ENCODE measurements around the gene EREG. TPM values are rescaled to one million over a fixed set of nuclear protein-coding genes. Genes with fewer than 3 reads are reported as not detected.

Gene EREG
- polyA plus RNA-seq, 1 of the 3 experiments (the other 2 are of a cell fraction), result not detected

DNA sequence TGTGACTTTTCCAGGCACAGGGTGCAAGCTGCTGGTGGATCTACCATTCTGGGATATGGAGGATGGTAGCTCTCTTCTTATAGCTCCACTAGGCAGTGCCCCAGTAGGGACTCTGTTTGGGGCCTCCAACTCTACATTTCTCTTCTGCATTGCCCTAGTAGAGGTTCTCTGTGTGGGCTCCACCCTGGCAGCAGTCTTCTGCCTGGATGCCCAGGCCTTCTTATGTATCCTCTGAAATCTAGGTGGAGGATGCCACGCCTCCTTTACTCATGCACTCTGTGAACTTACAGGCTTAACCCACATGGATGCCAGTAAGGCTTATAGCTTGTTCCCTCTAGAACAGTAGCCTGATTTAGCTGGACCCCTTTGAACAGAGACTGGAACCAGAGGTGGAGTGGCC is 20.9 kb upstream of the EREG start (continued):
- TF ChIP-seq, protein P1, sequence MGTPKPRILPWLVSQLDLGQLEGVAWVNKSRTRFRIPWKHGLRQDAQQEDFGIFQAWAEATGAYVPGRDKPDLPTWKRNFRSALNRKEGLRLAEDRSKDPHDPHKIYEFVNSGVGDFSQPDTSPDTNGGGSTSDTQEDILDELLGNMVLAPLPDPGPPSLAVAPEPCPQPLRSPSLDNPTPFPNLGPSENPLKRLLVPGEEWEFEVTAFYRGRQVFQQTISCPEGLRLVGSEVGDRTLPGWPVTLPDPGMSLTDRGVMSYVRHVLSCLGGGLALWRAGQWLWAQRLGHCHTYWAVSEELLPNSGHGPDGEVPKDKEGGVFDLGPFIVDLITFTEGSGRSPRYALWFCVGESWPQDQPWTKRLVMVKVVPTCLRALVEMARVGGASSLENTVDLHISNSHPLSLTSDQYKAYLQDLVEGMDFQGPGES (IDR thresholded peaks at IDR 0.05; ENCODE audit: low read depth, low read length), result no peak
- TF ChIP-seq RXRA (IDR thresholded peaks at IDR 0.05; ENCODE audit: borderline replicate concordance, low read depth) (no peak), NRF1 (IDR thresholded peaks at IDR 0.05; ENCODE audit: low read depth, low read length) (no peak), SIN3A (IDR thresholded peaks at IDR 0.05; ENCODE audit: borderline replicate concordance, low read depth, low read length) (no peak)

DNA sequence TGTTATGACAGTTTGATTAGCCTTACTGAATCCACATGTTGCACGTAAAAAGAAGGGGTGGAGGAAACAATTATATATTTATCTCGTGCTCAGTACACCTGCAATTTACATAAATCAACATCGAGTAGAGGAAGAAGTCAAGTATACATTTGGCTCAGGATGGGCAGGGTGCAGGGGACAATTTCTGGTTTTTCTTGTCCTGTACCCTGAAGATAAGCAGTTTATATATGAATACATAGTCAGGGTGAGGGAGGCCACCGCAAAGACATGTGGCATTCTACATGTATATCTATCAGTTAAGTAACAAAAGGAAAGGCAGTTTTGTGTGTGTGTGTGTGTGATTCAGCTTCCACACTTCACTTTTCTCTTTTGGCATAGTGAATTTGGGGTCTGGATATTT is 11.1 kb upstream of the EREG start:
- no peak for DNase-seq
- no peaks in the 10 kb centered on the region for H3K9me3 ChIP-seq
- no peak overlapping the region for H3K27ac ChIP-seq (ENCODE audit: low read depth in 2 of 2, low read length in 1 of 2)
- no peak for TF ChIP-seq REST (IDR thresholded peaks at IDR 0.05; ENCODE audit: low read depth, low read length)
- TF ChIP-seq, protein P2, sequence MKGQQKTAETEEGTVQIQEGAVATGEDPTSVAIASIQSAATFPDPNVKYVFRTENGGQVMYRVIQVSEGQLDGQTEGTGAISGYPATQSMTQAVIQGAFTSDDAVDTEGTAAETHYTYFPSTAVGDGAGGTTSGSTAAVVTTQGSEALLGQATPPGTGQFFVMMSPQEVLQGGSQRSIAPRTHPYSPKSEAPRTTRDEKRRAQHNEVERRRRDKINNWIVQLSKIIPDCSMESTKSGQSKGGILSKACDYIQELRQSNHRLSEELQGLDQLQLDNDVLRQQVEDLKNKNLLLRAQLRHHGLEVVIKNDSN (IDR thresholded peaks at IDR 0.05; ENCODE audit: borderline replicate concordance, low read depth), result no peak
- TF ChIP-seq, protein P3, sequence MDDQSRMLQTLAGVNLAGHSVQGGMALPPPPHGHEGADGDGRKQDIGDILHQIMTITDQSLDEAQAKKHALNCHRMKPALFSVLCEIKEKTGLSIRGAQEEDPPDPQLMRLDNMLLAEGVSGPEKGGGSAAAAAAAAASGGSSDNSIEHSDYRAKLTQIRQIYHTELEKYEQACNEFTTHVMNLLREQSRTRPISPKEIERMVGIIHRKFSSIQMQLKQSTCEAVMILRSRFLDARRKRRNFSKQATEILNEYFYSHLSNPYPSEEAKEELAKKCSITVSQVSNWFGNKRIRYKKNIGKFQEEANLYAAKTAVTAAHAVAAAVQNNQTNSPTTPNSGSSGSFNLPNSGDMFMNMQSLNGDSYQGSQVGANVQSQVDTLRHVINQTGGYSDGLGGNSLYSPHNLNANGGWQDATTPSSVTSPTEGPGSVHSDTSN (IDR thresholded peaks at IDR 0.05), result no peak
- no peak for TF ChIP-seq EZH2phosphoT487 (IDR thresholded peaks at IDR 0.05; ENCODE audit: borderline replicate concordance, low read depth)
- TF ChIP-seq RFX5 (IDR thresholded peaks at IDR 0.05; ENCODE audit: low read length), result no peak
- no peak for TF ChIP-seq ELF1 (IDR thresholded peaks at IDR 0.05)
- POLR2A ChIA-PET, result no interaction called here
- H2AFZ ChIP-seq (ENCODE audit: low read depth), result no peak overlapping the region
- no peaks in the 10 kb centered on the region for H3K4me1 ChIP-seq (ENCODE audit: control insufficient read depth in 1 of 2, insufficient read depth in 2 of 2, low read depth in 1 of 2, low read length in 1 of 2)
- no peaks in the 10 kb centered on the region for H3F3A ChIP-seq (replicated peaks; ENCODE audit: insufficient read depth)
- no peak overlapping the region for H3K9ac ChIP-seq
- H3K27me3 ChIP-seq (ENCODE audit: insufficient read depth), result no peaks in the 10 kb centered on the region; the same call in 1 of the 2 replicates
- no peaks in the 10 kb centered on the region for H3K9me2 ChIP-seq
- no peaks in the 10 kb centered on the region for H4K20me1 ChIP-seq (ENCODE audit: insufficient read depth)
- no peak overlapping the region for H3K4me2 ChIP-seq
- CTCF ChIA-PET, result interaction anchor here (1.0 kb wide), 1 partner anchor 33 kb away, joined by 3 read pairs; no protein-coding TSS in a partner anchor
- WGBS (ENCODE audit: low lambda C conversion rate), result 17% methylated on average over 4 of the region's 4 CpGs
- no peaks in the 10 kb centered on the region for H3K79me2 ChIP-seq (ENCODE audit: insufficient read depth)
- no peak overlapping the region for H3K4me3 ChIP-seq (ENCODE audit: low read depth in 2 of 2, low read length in 1 of 2)
- H3K36me3 ChIP-seq (replicated peaks in 1 of 2; ENCODE audit: control insufficient read depth in 1 of 2, insufficient read depth in 2 of 2, low read length in 1 of 2), result no peaks in the 10 kb centered on the region
